Upper lobe of left lung (tissue), 6 donors: ENCODE data around the gene GOLM1. TPM values are rescaled to one million over a fixed set of nuclear protein-coding genes. Genes with fewer than 3 reads are reported as not detected.

Experiments used
- ATAC-seq, 2 donors: fragments of 200-7000 bp; cut with Tn5 transposase; one replicate each; pipeline ENCODE4 v1.9.1; 2022; ENCODE audit warnings: mild to moderate bottlenecking in 2 of 2, moderate library complexity in 2 of 2; ENCODE audit not compliant: low FRiP score in 2 of 2
- DNase-seq, 2 donors: peaks; one replicate each; pipeline ENCODE4 v3.0.0-alpha.2; 2019 to 2020
- H3K27ac ChIP-seq, 4 donors: fragments of 200-600 bp; sonication (generic); one replicate each; pipeline ENCODE4 v1.5.1; 2016 to 2019
- H3K27me3 ChIP-seq, 4 donors: fragments of 200-600 bp; sonication (generic); one replicate each; pipeline ENCODE4 v1.5.1; 2017 to 2019
- H3K36me3 ChIP-seq, 4 donors: fragments of 200-600 bp; sonication (generic); one replicate each; pipeline ENCODE4 v1.5.1; 2016 to 2019
- H3K4me1 ChIP-seq, 4 donors: fragments of 200-600 bp; sonication (generic); one replicate each; pipeline ENCODE4 v1.5.1; 2018 to 2019
- H3K4me3 ChIP-seq, 4 donors: fragments of 200-600 bp; sonication (generic); one replicate each; pipeline ENCODE4 v1.5.1; 2017 to 2019; ENCODE audit warnings: mild to moderate bottlenecking in 2 of 4, moderate library complexity in 1 of 4
- H3K9me3 ChIP-seq, 4 donors: fragments of 200-600 bp; sonication (generic); one replicate each; pipeline ENCODE4 v1.5.1; 2018 to 2019
- CTCF ChIP-seq, 6 experiments: fragments of 450-650 bp in 4 of 6; fragments of 200-600 bp in 2 of 6; sonication (generic) in 2 of 6; IDR thresholded peaks; one replicate each; pipeline ENCODE4 v1.5.1; 2016 to 2019; ENCODE audit warnings: antibody characterized with exemption in 6 of 6
- EP300 ChIP-seq, 4 donors: sonication (generic); formaldehyde crosslinking; IDR thresholded peaks; one replicate each; pipeline ENCODE4 v1.5.1; 2017; ENCODE audit warnings: antibody characterized with exemption in 4 of 4, control low read depth in 2 of 4
- POLR2A ChIP-seq, 4 donors: fragments of 450-650 bp; IDR thresholded peaks; one replicate each; pipeline ENCODE4 v1.5.1; 2016 to 2017; ENCODE audit warnings: antibody characterized with exemption in 4 of 4, mild to moderate bottlenecking in 2 of 4
- POLR2AphosphoS5 ChIP-seq, 2 donors: sonication (generic); formaldehyde crosslinking; IDR thresholded peaks; one replicate each; pipeline ENCODE4 v1.5.1; 2017; ENCODE audit warnings: antibody characterized with exemption in 2 of 2
- WGBS, 2 donors: methylation state at CpG; one replicate each; pipeline ENCODE4 v1.1.5; 2017 to 2018; 5-methylcytosine and 5-hydroxymethylcytosine counted together
- total RNA-seq, 6 donors: library from RNA; depleted of rRNA in 4 of 6; stranded (reverse); fragments of >200 nt in 4 of 6; gene quantifications; one replicate each; pipeline versions ENCODE4 v1.1.0 to v1.2.1, GENCODE V29; 2016 to 2021
- donor health status: DM: no; HTN: no; CAD: no; lungs with moderate emphysema.
- donor health status: DM: no; HTN: yes; CAD: no; lungs with severe emphysema.

GOLM1 gene
- total RNA-seq, 6 donors from 2014 or later: 3.1 to 27.5 (median 15.7) TPM

GRCh38 chr9:86073839-86074238 is 25.5 kb downstream of the GOLM1 start:
- 82 to 92% methylated on average over 1 of the region's 1 CpG for WGBS, 2 donors
- no peak overlapping the region for H3K27ac ChIP-seq
- TF ChIP-seq POLR2AphosphoS5 (IDR thresholded peaks at IDR 0.05) (no peak), POLR2A (IDR thresholded peaks at IDR 0.05) (no peak), EP300 (IDR thresholded peaks at IDR 0.05) (no peak), CTCF (IDR thresholded peaks at IDR 0.05) (no peak)
- no peak overlapping the region for H3K4me3 ChIP-seq
- H3K27me3 ChIP-seq: no peaks in the 10 kb centered on the region
- no peaks in the 10 kb centered on the region for H3K36me3 ChIP-seq
- H3K4me1 ChIP-seq: no peaks in the 10 kb centered on the region
- DNase-seq: no peak
- H3K9me3 ChIP-seq: no peaks in the 10 kb centered on the region
- ATAC-seq: no peak

- 79 to 85% methylated on average over 2 of the region's 2 CpGs for WGBS, 2 donors
- no peaks in the 10 kb centered on the region for H3K36me3 ChIP-seq
- DNase-seq (no peak), ATAC-seq (no peak)
- no peaks in the 10 kb centered on the region for H3K9me3 ChIP-seq
- no peak overlapping the region for H3K27ac ChIP-seq
- H3K27me3 ChIP-seq: no peaks in the 10 kb centered on the region
- TF ChIP-seq POLR2A (IDR thresholded peaks at IDR 0.05) (no peak), CTCF (IDR thresholded peaks at IDR 0.05) (no peak), POLR2AphosphoS5 (IDR thresholded peaks at IDR 0.05) (no peak), EP300 (IDR thresholded peaks at IDR 0.05) (no peak)
- no peak overlapping the region for H3K4me3 ChIP-seq
- H3K4me1 ChIP-seq: no peaks in the 10 kb centered on the region
Observed at GRCh38 chr9:86072394-86072877, 26.9 kb downstream of the GOLM1 start.

GRCh38 chr9:86069206-86069869 is 30.0 kb downstream of the GOLM1 start:
- H3K27ac ChIP-seq: no peak overlapping the region
- H3K36me3 ChIP-seq: no peaks in the 10 kb centered on the region
- 58 to 75% methylated on average over 7 of the region's 7 CpGs for WGBS, 2 donors
- no peak overlapping the region for H3K4me3 ChIP-seq
- TF ChIP-seq EP300 (IDR thresholded peaks at IDR 0.05) (no peak), POLR2AphosphoS5 (IDR thresholded peaks at IDR 0.05) (no peak)
- ATAC-seq: peak in 1 of 2 donors; percentile 50
- no peaks in the 10 kb centered on the region for H3K9me3 ChIP-seq
- H3K27me3 ChIP-seq: no peaks in the 10 kb centered on the region
- no peaks in the 10 kb centered on the region for H3K4me1 ChIP-seq
- DNase-seq: no peak

- ATAC-seq (no peak), DNase-seq (no peak)
- TF ChIP-seq POLR2A (IDR thresholded peaks at IDR 0.05) (no peak), POLR2AphosphoS5 (IDR thresholded peaks at IDR 0.05) (no peak), CTCF (IDR thresholded peaks at IDR 0.05) (no peak), EP300 (IDR thresholded peaks at IDR 0.05) (no peak)
- WGBS, 2 donors: 87 to 94% methylated on average over 2 of the region's 2 CpGs
- H3K9me3 ChIP-seq: no peaks in the 10 kb centered on the region
- H3K27me3 ChIP-seq: no peaks in the 10 kb centered on the region
- H3K27ac ChIP-seq: no peak overlapping the region
- H3K4me3 ChIP-seq: no peak overlapping the region
- H3K4me1 ChIP-seq: peaks cover 0 to 9% (median 2%) of the 10 kb centered on the region in 4 donors
- H3K36me3 ChIP-seq: no peaks in the 10 kb centered on the region
Observed at GRCh38 chr9:86064220-86064619, 35.1 kb downstream of the GOLM1 start.

- Histone ChIP-seq H3K9me3 (no peaks in the 10 kb centered on the region), H3K4me1 (peaks cover 0 to 9% (median 2%) of the 10 kb centered on the region in 4 donors), H3K27me3 (no peaks in the 10 kb centered on the region), H3K4me3 (peak overlapping the region in 3 of 4 donors; percentile 27 to 42 (median 29)), H3K27ac (no peak overlapping the region), H3K36me3 (no peaks in the 10 kb centered on the region)
- peak in 1 of 2 donors; percentile 36 for ATAC-seq
- 64 to 65% methylated on average over 16 of the region's 16 CpGs for WGBS, 2 donors
- TF ChIP-seq POLR2AphosphoS5 (IDR thresholded peaks at IDR 0.05): no peak
- TF ChIP-seq EP300 (IDR thresholded peaks at IDR 0.05): no peak
- TF ChIP-seq POLR2A (IDR thresholded peaks at IDR 0.05): no peak
- TF ChIP-seq CTCF (IDR thresholded peaks at IDR 0.05): no peak
- peak in 1 of 2 donors; percentile 24 for DNase-seq
Observed at GRCh38 chr9:86062845-86063693, 36.3 kb downstream of the GOLM1 start.
